GM18502 (cell line): ENCODE results near the gene GADD45B.
"Not testable (repeated sequence)": the region's sequence is repeated elsewhere in the genome, so short reads cannot be mapped to it uniquely, and the experiment has no call there.

Experiments
- ATAC-seq: cut with Tn5 transposase; IDR thresholded peaks from one replicate; pipeline ENCODE4 v1.9.1; 2021; ENCODE audit warnings: mild to moderate bottlenecking; ENCODE audit not compliant: unreplicated experiment, poor library complexity

The GADD45B gene

DNA sequence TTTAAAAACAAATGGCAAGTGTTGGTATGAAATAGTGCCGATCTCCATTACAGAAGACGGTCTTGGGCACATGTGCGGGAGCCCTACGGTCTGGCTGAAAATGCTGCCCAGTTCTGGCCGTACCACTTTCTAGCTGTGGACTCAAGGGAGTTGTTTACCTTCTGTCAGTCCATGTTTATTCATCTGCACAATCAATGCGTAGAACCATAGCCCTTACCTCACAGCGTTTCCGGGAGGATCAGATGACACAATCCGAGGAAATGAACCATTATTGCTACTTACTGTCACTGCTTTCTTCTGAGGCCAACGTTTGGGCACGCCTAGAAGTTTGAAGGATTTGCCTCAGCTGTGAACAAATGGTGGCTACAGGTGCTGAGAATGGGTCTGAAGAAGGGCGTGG is 31.2 kb downstream of the GADD45B start:
- ATAC-seq, result no peak

DNA sequence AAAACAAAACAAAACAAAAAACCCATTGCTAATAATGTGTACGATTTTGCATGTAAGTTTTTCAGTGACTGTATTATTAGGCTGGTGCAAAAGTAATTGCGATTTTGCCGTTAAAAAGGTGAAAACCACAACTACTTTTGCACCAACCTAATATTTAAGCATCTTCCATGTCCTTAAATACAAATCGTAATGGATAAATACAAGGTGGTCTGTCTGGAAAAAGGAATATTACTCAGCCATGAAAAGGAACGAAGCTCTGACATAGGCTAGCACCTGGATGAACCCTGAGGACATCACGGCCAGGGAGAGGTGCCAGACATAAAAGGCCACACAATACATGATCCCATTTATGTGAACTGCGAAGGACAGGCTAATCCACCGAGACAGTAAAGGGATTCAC is 33.2 kb downstream of the GADD45B start:
- ATAC-seq, result no peak

- ATAC-seq, result no peak
Observed at GRCh38 chr19:2511570-2511969, 35.6 kb downstream of the GADD45B start.

DNA sequence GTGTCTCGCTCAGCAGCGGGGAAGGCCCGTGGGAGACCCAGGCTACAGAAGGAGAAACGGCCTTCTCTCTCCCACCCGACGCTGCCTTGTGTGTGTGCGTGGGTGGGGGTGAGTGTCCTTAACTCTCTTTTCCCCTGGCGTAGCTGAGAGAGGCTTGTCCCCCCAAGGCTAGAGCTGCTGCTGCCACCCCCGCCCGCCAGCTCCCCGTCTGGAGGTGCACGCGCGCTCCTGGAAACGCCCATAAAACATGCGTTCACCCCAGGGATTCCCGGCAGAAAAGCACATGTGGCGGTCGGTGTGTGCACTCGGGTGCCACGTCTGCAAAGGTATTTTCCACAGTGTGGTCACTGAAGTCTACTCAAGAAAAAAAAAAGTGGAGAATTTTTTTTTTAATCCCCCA is 36.1 kb downstream of the GADD45B start:
- no peak for ATAC-seq

GRCh38 chr19:2512523-2513431 is 36.9 kb downstream of the GADD45B start:
- no peak for ATAC-seq

GRCh38 chr19:2514981-2515518 is 39.1 kb downstream of the GADD45B start:
- ATAC-seq, result no peak

DNA sequence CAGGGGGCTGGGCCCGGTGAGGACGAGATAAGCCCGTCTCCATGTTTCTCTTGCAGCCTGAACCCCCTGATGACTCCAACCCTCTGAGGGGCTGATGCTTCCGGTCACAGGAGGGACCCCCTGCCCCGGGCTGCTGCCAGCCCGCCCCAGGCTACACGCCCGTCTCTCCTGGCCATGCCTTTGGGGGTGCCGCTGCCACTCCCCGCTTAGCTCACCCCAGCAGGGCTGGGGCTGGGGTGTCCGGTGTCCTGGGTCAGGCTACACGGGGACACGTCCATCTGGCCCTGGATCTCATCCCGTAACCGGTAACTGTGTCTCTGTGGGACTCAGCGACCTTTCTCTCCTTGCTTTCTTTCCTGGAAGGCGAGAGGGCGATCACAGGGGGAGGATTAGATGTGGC is 40.8 kb downstream of the GADD45B start:
- ATAC-seq, result no peak

GRCh38 chr19:2517881-2518601 is 42.1 kb downstream of the GADD45B start:
- no peak for ATAC-seq

DNA sequence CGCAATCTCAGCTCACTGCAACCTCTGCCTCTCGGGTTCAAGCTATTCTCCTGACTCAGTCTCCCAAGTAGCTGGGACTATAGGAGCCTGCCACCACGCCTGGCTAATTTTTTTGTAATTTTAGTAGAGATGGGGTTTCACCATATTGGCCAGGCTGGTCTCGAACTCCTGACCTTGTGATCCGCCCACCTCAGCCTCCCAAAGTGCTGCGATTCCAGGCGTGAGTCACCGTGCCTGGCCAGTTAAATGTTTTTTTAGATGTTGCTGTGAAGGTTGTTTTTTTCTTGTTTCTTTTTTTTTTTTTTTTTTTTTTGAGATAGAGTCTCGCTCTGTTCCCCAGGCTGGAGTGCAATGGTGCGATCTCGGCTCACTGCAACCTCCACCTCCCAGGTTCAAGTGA is 42.9 kb downstream of the GADD45B start:
- not testable (repeated sequence) for ATAC-seq

GRCh38 chr19:2519482-2519881 is 43.6 kb downstream of the GADD45B start:
- no peak for ATAC-seq

DNA sequence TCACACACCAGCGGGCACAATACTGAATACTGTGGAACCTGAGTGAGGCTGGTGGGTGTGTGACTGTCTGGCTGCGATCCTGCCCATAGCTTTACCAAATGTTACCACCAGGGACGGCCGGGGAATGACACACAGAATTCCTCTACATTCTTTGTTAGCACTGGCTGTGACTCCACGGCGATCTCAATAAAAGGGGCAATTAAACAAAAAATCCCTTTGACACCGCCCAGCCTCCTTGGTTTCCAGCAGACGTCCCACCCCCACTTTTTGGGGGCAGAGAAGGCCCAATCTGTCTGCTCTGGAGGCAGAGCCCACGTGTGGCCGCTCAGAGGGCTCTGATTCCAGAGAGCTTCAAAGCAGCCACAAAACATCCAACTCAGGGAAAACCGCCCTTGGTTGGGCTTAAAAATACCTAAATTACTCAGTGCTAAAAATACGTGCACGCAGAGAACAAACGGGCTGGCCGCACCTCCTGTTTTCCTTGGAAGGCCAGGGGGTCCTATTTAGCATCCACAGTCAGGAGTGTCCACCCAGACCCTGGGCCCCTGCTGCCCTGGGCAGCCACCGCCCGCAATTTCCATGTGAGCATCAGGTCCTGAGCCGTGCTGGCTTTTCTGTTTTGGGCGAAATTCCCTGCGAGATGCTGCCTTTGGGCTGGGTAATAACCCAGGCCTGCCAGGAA is 47.8 kb downstream of the GADD45B start:
- no peak for ATAC-seq

DNA sequence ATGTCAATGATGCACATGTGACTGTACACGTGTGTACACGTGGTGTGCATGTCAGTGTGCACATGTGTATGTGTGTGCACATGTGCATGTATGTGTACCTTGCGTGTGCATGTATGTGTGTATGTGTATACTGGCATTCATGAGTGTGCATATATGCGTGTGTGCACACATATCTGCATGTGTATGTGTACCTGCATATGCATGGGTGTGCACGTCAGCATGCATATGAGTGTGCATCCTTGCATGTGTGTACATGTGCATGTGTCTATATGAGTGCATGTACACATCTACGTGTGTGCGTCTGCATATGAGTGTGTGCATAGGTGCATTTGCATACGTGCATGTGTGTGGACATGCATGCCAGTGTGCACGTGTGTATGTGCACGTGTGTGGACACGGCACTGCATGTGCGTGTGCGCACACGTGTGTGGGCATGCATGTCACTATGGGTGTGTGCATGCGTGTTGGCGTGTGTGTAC is 48.5 kb downstream of the GADD45B start:
- no peak for ATAC-seq

GRCh38 chr19:2524840-2525723 is 49.2 kb downstream of the GADD45B start:
- ATAC-seq, result no peak

GRCh38 chr19:2527171-2527570 is 51.2 kb downstream of the GADD45B start:
- ATAC-seq, result no peak

DNA sequence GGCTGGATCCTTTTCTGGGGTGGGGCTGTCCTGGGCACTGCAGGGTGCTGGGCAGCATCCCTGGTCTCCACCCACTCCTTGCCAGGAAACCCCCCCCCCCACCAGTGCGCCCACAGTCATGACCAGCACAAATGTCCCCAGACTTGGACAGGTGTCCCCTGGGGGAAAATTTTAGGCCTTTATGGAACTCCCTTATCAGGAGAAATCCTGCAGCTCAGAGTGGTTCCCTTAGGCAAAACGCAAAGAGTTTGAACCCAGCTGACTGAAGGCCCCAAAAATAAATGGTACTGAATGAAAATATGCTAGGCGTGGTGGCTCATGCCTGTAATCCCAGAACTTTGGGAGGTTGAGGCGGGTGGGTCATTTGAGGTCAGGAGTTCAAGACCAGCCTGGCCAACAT is 51.8 kb downstream of the GADD45B start:
- ATAC-seq, result no peak
